H1 (cell line): ENCODE data around the gene ALDH3A1. TPM values are rescaled to one million over a fixed set of nuclear protein-coding genes. Genes with fewer than 3 reads are reported as not detected.

Source experiments
- CTCF ChIA-PET: fragments of 300-600 bp; sonication (Branson Sonifier 250); formaldehyde crosslinking; loops from one replicate; lab custom pipeline; 2021; ENCODE audit not compliant: partially characterized antibody; lab: Charles Lee
- POLR2A ChIA-PET: fragments of 300-600 bp; sonication (Branson Sonifier 250); formaldehyde crosslinking; loops from one replicate; lab custom pipeline; 2021; ENCODE audit warnings: inconsistent platforms; ENCODE audit not compliant: partially characterized antibody; lab: Charles Lee
- DNase-seq, 2 experiments: peaks; one replicate each; pipeline versions ENCODE4 v3.0.0 to v3.0.0-alpha.2; 2010 to 2022; ENCODE audit warnings: low spot score in 2 of 2, low read depth in 1 of 2, mixed read lengths in 1 of 2
- FAIRE-seq: peaks from 2 replicates; lab custom pipeline; 2011; peaks lifted over from hg19 to GRCh38; lab: Jason Lieb, UNC
- H2AFZ ChIP-seq: 2 replicates; pipeline ENCODE4 v1.8.1; 2012; ENCODE audit warnings: low read length, inconsistent platforms
- H2AK5ac ChIP-seq: 2 replicates; pipeline ENCODE4 v1.6.1; 2013; ENCODE audit warnings: low read depth, low read length
- H2BK120ac ChIP-seq: replicated peaks from 2 replicates; pipeline ENCODE3; 2013; ENCODE audit warnings: low read depth, low read length, inconsistent platforms
- H2BK12ac ChIP-seq: 2 replicates; pipeline ENCODE4 v1.6.1; 2013; ENCODE audit warnings: low read depth, low read length
- H2BK15ac ChIP-seq: 2 replicates; pipeline ENCODE4 v1.6.1; 2013; ENCODE audit warnings: low read length
- H2BK20ac ChIP-seq: 2 replicates; pipeline ENCODE4 v1.6.1; 2013; ENCODE audit warnings: low read length
- H2BK5ac ChIP-seq: 2 replicates; pipeline ENCODE4 v1.6.1; 2013; ENCODE audit warnings: low read depth, low read length
- H3K14ac ChIP-seq: 2 replicates; pipeline ENCODE4 v1.6.1; 2013; ENCODE audit warnings: inconsistent platforms; ENCODE audit not compliant: insufficient read length
- H3K18ac ChIP-seq: 2 replicates; pipeline ENCODE4 v1.6.1; 2013; ENCODE audit warnings: low read length; ENCODE audit errors: extremely low read depth
- H3K23ac ChIP-seq: 2 replicates; pipeline ENCODE4 v1.6.1; 2013; ENCODE audit warnings: inconsistent platforms; ENCODE audit not compliant: insufficient read length
- H3K23me2 ChIP-seq: 2 replicates; pipeline ENCODE4 v1.6.1; 2013; ENCODE audit warnings: low read depth, low read length
- H3K27ac ChIP-seq: 2 replicates; pipeline ENCODE4 v1.6.1; 2011; ENCODE audit warnings: low read depth, low read length, inconsistent platforms
- H3K27me3 ChIP-seq, 4 experiments: replicated peaks in 1 of 4; 1 replicate in 1 of 4; 2 replicates in 3 of 4; pipeline versions ENCODE4 v1.6.1 to v1.8.1; 2011 to 2013; ENCODE audit warnings: low read length in 3 of 4, mild to moderate bottlenecking in 3 of 4, inconsistent platforms in 2 of 4, mixed read lengths in 2 of 4, moderate library complexity in 1 of 4; ENCODE audit not compliant: control insufficient read depth in 3 of 4, insufficient read depth in 3 of 4; ENCODE audit errors: extremely low read depth in 1 of 4
- H3K36me3 ChIP-seq, 4 experiments: 2 replicates each; pipeline versions ENCODE4 v1.6.1 to v1.8.1; 2011 to 2013; ENCODE audit warnings: mild to moderate bottlenecking in 4 of 4, low read length in 3 of 4, moderate library complexity in 2 of 4, control low read depth in 1 of 4, inconsistent platforms in 1 of 4; ENCODE audit not compliant: insufficient read depth in 4 of 4, control insufficient read depth in 2 of 4
- H3K4ac ChIP-seq: replicated peaks from 2 replicates; pipeline ENCODE3; 2013; ENCODE audit warnings: low read length, low read depth, mixed read lengths, inconsistent platforms; ENCODE audit not compliant: insufficient read length
- H3K4me1 ChIP-seq, 4 experiments: replicated peaks in 1 of 4; 1 replicate in 1 of 4; 2 replicates in 3 of 4; pipeline versions ENCODE4 v1.6.1 to v1.8.1; 2011 to 2013; ENCODE audit warnings: low read length in 3 of 4, inconsistent platforms in 2 of 4, mixed read lengths in 1 of 4; ENCODE audit not compliant: insufficient read depth in 4 of 4, control insufficient read depth in 3 of 4
- H3K4me2 ChIP-seq, 2 experiments: 2 replicates each; pipeline versions ENCODE4 v1.6.1 to v1.8.1; 2011 to 2013; ENCODE audit warnings: low read depth in 2 of 2, low read length in 2 of 2, control low read depth in 1 of 2, inconsistent platforms in 1 of 2, mild to moderate bottlenecking in 1 of 2; ENCODE audit not compliant: insufficient read depth in 1 of 2
- H3K4me3 ChIP-seq, 4 experiments: fragments of 200-600, 300-600 bp in 1 of 4; sonication (generic), shearing (Covaris generic), sonication (Bioruptor Twin) in 1 of 4; 2 replicates each; pipeline versions ENCODE4 v1.5.1 to v1.8.1; 2011 to 2016; ENCODE audit warnings: low read length in 4 of 4, low read depth in 3 of 4, control low read depth in 2 of 4, inconsistent platforms in 2 of 4, mild to moderate bottlenecking in 2 of 4, mixed read lengths in 1 of 4, moderate library complexity in 1 of 4; ENCODE audit not compliant: insufficient read depth in 2 of 4; ENCODE audit errors: extremely low read depth in 1 of 4
- H3K56ac ChIP-seq: replicated peaks from 2 replicates; pipeline ENCODE3; 2013; ENCODE audit warnings: low read depth, mild to moderate bottlenecking, mixed read lengths, low read length, inconsistent platforms; ENCODE audit not compliant: insufficient read length
- H3K79me1 ChIP-seq: 2 replicates; pipeline ENCODE4 v1.6.1; 2013; ENCODE audit warnings: low read depth, low read length, control low read depth
- H3K79me2 ChIP-seq, 2 experiments: 2 replicates each; pipeline versions ENCODE4 v1.6.1 to v1.8.1; 2012 to 2013; ENCODE audit warnings: low read length in 2 of 2, mild to moderate bottlenecking in 2 of 2, inconsistent platforms in 1 of 2; ENCODE audit not compliant: insufficient read depth in 2 of 2, control insufficient read depth in 1 of 2
- H3K9ac ChIP-seq, 4 experiments: replicated peaks in 1 of 4; 1 replicate in 1 of 4; 2 replicates in 3 of 4; pipeline versions ENCODE4 v1.6.1 to v1.8.1; 2011 to 2013; ENCODE audit warnings: low read depth in 3 of 4, low read length in 3 of 4, control low read depth in 2 of 4, mild to moderate bottlenecking in 2 of 4, moderate library complexity in 2 of 4, inconsistent platforms in 1 of 4; ENCODE audit errors: extremely low read depth in 1 of 4
- H3K9me3 ChIP-seq, 2 experiments: 2 replicates each; pipeline versions ENCODE4 v1.6.1 to v1.8.1; 2012 to 2013; ENCODE audit warnings: mild to moderate bottlenecking in 2 of 2, moderate library complexity in 2 of 2, control low read depth in 1 of 2, inconsistent platforms in 1 of 2, low read depth in 1 of 2, low read length in 1 of 2, mixed read lengths in 1 of 2; ENCODE audit not compliant: insufficient read depth in 2 of 2
- H4K20me1 ChIP-seq, 2 experiments: replicated peaks in 1 of 2; 2 replicates each; pipeline versions ENCODE3 to v1.8.1; 2011 to 2013; ENCODE audit warnings: inconsistent platforms in 2 of 2, low read length in 2 of 2, mild to moderate bottlenecking in 1 of 2; ENCODE audit not compliant: insufficient read depth in 2 of 2, control insufficient read depth in 1 of 2
- H4K5ac ChIP-seq: 2 replicates; pipeline ENCODE4 v1.6.1; 2013; ENCODE audit warnings: low read length, low read depth, mixed read lengths, inconsistent platforms; ENCODE audit not compliant: insufficient read length
- H4K8ac ChIP-seq: 2 replicates; pipeline ENCODE4 v1.8.0; 2013; ENCODE audit warnings: mild to moderate bottlenecking, moderate library complexity, low read length, inconsistent platforms; ENCODE audit not compliant: insufficient read depth; ENCODE audit errors: extremely low read depth
- H4K91ac ChIP-seq: replicated peaks from 2 replicates; pipeline ENCODE3; 2013; ENCODE audit warnings: low read length, mixed read lengths, inconsistent platforms; ENCODE audit not compliant: insufficient read length
- ASH2L ChIP-seq: fragments of 200-600, 300-600 bp; sonication (generic); IDR thresholded peaks from one replicate; pipeline ENCODE4 v1.7.1; 2017; ENCODE audit warnings: low read length
- CEBPB ChIP-seq: IDR thresholded peaks from 2 replicates; pipeline ENCODE4 v1.6.1; 2012; ENCODE audit warnings: low read depth, low read length
- CREB1 ChIP-seq: IDR thresholded peaks from 2 replicates; pipeline ENCODE4 v1.6.1; 2012; ENCODE audit warnings: inconsistent platforms
- POLR2AphosphoS5 ChIP-seq: IDR thresholded peaks from 2 replicates; pipeline ENCODE4 v1.6.1; 2011; ENCODE audit warnings: low read depth, low read length
- SIRT6 ChIP-seq: IDR thresholded peaks from one replicate; pipeline ENCODE4 v1.7.1; 2012; ENCODE audit warnings: low read length, inconsistent platforms
- SP1 ChIP-seq: IDR thresholded peaks from 2 replicates; pipeline ENCODE4 v1.6.1; 2011; ENCODE audit warnings: low read depth, low read length
- WGBS, 2 experiments: shearing (Covaris generic) in 1 of 2; methylation state at CpG; one replicate each; pipeline versions ENCODE4 v1.1.6 to v1.1.7; 2013 to 2015; ENCODE audit warnings: low lambda C conversion rate in 2 of 2, mixed read lengths in 2 of 2, inconsistent platforms in 1 of 2, low coverage in 1 of 2, missing lambda C conversion rate in 1 of 2; ENCODE audit not compliant: insufficient replicate concordance in 2 of 2, insufficient coverage in 1 of 2, insufficient read length in 1 of 2; ENCODE audit errors: extremely low coverage in 1 of 2, missing lambda C conversion rate in 1 of 2; 5-methylcytosine and 5-hydroxymethylcytosine counted together
- polyA plus RNA-seq, 7 experiments: library from polyadenylated mRNA; depleted of rRNA in 3 of 7; stranded (reverse) in 5 of 7; unstranded in 2 of 7; fragments of >200 nt in 5 of 7; fragments of 200-250 nt in 2 of 7; gene quantifications; 1 replicate in 5 of 7; 2 replicates in 1 of 7; 4 replicates in 1 of 7; pipeline versions ENCODE4 v1.2.1 to v1.2.3, GENCODE V29; 2011 to 2013; ENCODE audit warnings: missing spikeins in 2 of 7, mixed read lengths in 2 of 7
- total RNA-seq: library from RNA; stranded (reverse); fragmentation: NEBNext Ultra II Directional; extraction: Animal tissue kit (Norgen Biotek cat#: 25700); gene quantifications from 2 replicates; pipeline ENCODE4 v1.2.1, GENCODE V29; 2021

Gene ALDH3A1
- total and polyA plus RNA-seq, 2 of the 8 experiments (the other 6 are each of a cell fraction or from before 2014, with no cell fraction given) = 0.37 to 1.4 TPM

GRCh38 chr17:19727501-19728078 lies 20.5 kb downstream of the ALDH3A1 start:
- Histone ChIP-seq H4K20me1 (no peaks in the 10 kb centered on the region), H2BK5ac (no peak overlapping the region), H3K23me2 (no peaks in the 10 kb centered on the region), H3K79me2 (no peaks in the 10 kb centered on the region), H3K23ac (no peak overlapping the region), H3K4me3 (no peak overlapping the region), H3K36me3 (no peaks in the 10 kb centered on the region), H3K56ac (no peak overlapping the region), H3K9me3 (no peaks in the 10 kb centered on the region), H4K5ac (no peak overlapping the region), H2BK15ac (no peak overlapping the region), H2BK20ac (no peak overlapping the region), H3K79me1 (no peaks in the 10 kb centered on the region), H3K4ac (no peak overlapping the region), H2AK5ac (peak overlapping the region; percentile 53; the same call in 1 of the 2 replicates), H3K14ac (no peak overlapping the region), H3K27me3 (no peaks in the 10 kb centered on the region), H3K18ac (no peak overlapping the region), H2AFZ (no peak overlapping the region), H2BK12ac (no peak overlapping the region), H3K4me2 (no peak overlapping the region), H3K9ac (no peak overlapping the region), H4K8ac (no peak overlapping the region), H3K27ac (no peak overlapping the region), H4K91ac (no peak overlapping the region), H2BK120ac (no peak overlapping the region), H3K4me1 (no peaks in the 10 kb centered on the region)
- ChIA-PET POLR2A (no interaction called here), CTCF (interaction anchor here (0.6 to 2.5 kb wide), 16 partner anchors 9 to 328 kb away, joined by 3 to 13 read pairs (median 4); no protein-coding TSS in a partner anchor)
- no peak for DNase-seq
- 91% methylated on average over 4 of the region's 4 CpGs; no CpG with 5 or more reads in 1 of the 2 experiments for WGBS, 2 experiments
- no peak for FAIRE-seq
- TF ChIP-seq CREB1 = no peak
- TF ChIP-seq POLR2AphosphoS5 = no peak
- no peak for TF ChIP-seq SIRT6
- no peak for TF ChIP-seq ASH2L
- TF ChIP-seq SP1 = no peak
- TF ChIP-seq CEBPB = no peak
